ENCODE results near the gene BAD. TPM values are rescaled to one million over a fixed set of nuclear protein-coding genes. Genes with fewer than 3 reads are reported as not detected.

Gene BAD
- total RNA-seq, 4 donors from 2014 or later, result 93.9 to 154 (median 139) TPM

DNA sequence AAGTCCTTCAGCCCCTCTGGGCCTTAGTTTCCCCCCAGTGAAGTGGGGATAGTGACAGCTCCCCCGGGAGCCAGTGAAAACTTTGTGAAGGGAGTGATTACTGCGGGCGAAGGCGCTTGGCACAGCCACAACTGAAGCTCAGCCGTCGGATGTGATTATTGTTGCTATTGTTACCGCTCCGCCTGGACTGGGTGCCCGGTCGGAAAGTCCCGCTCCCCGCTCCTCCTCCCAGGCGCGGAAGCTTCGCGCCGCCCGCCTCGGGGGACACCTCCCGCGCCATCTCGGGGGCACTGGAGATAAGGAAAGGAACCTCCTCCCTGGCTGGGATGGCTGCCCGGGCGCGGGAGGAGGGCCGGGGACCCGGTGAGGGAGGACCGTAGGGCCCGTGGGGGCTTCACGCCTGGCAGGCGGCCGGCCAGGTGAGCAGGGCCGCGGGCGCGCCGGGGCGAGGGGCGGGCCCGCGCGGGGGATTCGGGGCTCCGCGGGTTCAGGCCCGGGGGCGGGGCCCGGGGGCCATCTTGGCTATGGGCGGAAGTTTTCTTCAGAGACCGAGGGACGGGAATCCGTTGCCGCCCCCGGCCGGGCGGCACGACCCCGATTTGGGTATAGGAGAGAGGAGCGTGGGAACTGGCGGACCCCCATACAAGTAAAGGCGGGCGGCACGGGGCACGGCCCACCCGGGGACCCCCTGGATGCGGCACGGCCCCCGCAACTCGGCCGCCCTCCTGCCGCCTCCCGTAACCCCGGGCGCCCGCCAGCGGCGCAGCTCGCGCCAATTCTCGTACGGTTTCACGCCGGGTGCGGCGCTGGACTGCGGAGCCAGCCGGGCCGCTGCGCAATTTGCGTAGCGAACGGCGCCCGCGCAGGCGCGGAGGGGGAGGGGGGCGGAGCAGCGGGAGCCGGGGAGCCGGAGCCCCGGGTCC, 758 bp upstream of the BAD start, which contains the start of gene GPR137:
Gene GPR137, plus strand, starts transcription at position 887 of the 923 bp plus-strand sequence. CDS start 677 bp downstream, outside the sequence.
- intact Hi-C loops (cut with DNase I; ENCODE audit: low total_unique reads) (no loop called here), in situ Hi-C loops (cut with MboI; ENCODE audit: low pct_ligation_motif_present in 1 of 4, low pct_unique_long_range_greater_than_20kb in 1 of 4, low sequenced_read_pairs in 3 of 4) (no loop called here)
- TF ChIP-seq POLR2A (IDR thresholded peaks at IDR 0.05), result peak; percentile 17
- TF ChIP-seq, protein P1, sequence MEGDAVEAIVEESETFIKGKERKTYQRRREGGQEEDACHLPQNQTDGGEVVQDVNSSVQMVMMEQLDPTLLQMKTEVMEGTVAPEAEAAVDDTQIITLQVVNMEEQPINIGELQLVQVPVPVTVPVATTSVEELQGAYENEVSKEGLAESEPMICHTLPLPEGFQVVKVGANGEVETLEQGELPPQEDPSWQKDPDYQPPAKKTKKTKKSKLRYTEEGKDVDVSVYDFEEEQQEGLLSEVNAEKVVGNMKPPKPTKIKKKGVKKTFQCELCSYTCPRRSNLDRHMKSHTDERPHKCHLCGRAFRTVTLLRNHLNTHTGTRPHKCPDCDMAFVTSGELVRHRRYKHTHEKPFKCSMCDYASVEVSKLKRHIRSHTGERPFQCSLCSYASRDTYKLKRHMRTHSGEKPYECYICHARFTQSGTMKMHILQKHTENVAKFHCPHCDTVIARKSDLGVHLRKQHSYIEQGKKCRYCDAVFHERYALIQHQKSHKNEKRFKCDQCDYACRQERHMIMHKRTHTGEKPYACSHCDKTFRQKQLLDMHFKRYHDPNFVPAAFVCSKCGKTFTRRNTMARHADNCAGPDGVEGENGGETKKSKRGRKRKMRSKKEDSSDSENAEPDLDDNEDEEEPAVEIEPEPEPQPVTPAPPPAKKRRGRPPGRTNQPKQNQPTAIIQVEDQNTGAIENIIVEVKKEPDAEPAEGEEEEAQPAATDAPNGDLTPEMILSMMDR (IDR thresholded peaks at IDR 0.05), result no peak
- no peak for TF ChIP-seq EP300 (IDR thresholded peaks at IDR 0.05; ENCODE audit: low read depth)
- TF ChIP-seq POLR2AphosphoS5 (IDR thresholded peaks at IDR 0.05), result peak in 2 of 3 donors; percentile 42 to 68
- WGBS, 2 donors (ENCODE audit: low coverage in 1 of 2), result 0% methylated on average over 53 of the region's 102 CpGs; no CpG with 5 or more reads in 1 of the 2 donors
- peaks cover 22 to 32% (median 26%) of the 10 kb centered on the region in 4 donors for H3K4me1 ChIP-seq
- no peaks in the 10 kb centered on the region for H3K9me3 ChIP-seq
- peaks cover 0 to 3% (median 0%) of the 10 kb centered on the region in 4 donors for H3K36me3 ChIP-seq
- peaks cover 9% of the 10 kb centered on the region for H3K27me3 ChIP-seq
- DNase-seq, result peak; percentile 91
- peak within 1 kb of the TSS; percentile 72 to 85 (median 78) for H3K4me3 ChIP-seq
- peak within 1 kb of the TSS; percentile 95 to 99 (median 97) for H3K27ac ChIP-seq

DNA sequence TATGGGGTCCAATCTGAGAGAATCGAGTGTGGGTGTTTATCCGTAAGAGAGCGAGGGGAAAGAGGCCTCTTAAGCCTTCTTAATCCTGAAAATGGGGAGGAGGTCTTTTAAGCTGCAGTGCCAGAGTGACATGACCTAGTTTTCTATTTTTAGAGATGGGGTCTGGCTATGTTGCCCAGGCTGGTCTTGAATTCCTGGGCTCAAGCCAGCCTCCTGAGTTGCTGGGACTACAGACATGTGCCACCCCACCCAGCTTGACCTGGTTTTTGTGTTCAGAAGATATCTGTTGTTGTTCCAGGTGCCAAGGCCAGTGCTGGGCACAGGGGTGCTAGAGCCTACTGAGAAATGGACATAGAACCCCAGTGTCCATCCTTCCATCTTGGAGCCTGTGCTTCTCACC, 1.4 kb downstream of the BAD start:
- Histone ChIP-seq H3K9me3 (no peaks in the 10 kb centered on the region), H3K4me1 (peaks cover 22 to 32% (median 26%) of the 10 kb centered on the region in 4 donors), H3K27me3 (no peaks in the 10 kb centered on the region), H3K4me3 (peak overlapping the region in 1 of 4 donors; percentile 74), H3K27ac (peak overlapping the region in 3 of 4 donors; percentile 96 to 99 (median 98)), H3K36me3 (peaks cover 0 to 11% (median 4%) of the 10 kb centered on the region in 4 donors)
- in situ Hi-C loops (cut with MboI; ENCODE audit: low pct_ligation_motif_present in 1 of 4, low pct_unique_long_range_greater_than_20kb in 1 of 4, low sequenced_read_pairs in 3 of 4) (no loop called here), intact Hi-C loops (cut with DNase I; ENCODE audit: low total_unique reads) (no loop called here)
- DNase-seq, result no peak
- TF ChIP-seq, protein P1 (IDR thresholded peaks at IDR 0.05), result no peak
- TF ChIP-seq POLR2AphosphoS5 (IDR thresholded peaks at IDR 0.05), result no peak
- no peak for TF ChIP-seq EP300 (IDR thresholded peaks at IDR 0.05; ENCODE audit: low read depth)
- TF ChIP-seq POLR2A (IDR thresholded peaks at IDR 0.05), result no peak
- 88% methylated on average over 3 of the region's 3 CpGs; no CpG with 5 or more reads in 1 of the 2 donors for WGBS, 2 donors (ENCODE audit: low coverage in 1 of 2)

- intact Hi-C loops (cut with DNase I; ENCODE audit: low total_unique reads), result no loop called here
These were observed 2.3 kb downstream of the BAD start for GRCh38 chr11:64281957-64282770.

More at GRCh38 chr11:64281957-64282770, 2.3 kb downstream of the BAD start:
- Histone ChIP-seq H3K36me3 (peaks cover 0 to 15% (median 4%) of the 10 kb centered on the region in 4 donors), H3K4me1 (peaks cover 22 to 38% (median 27%) of the 10 kb centered on the region in 4 donors), H3K27ac (no peak overlapping the region), H3K27me3 (no peaks in the 10 kb centered on the region), H3K9me3 (no peaks in the 10 kb centered on the region), H3K4me3 (no peak overlapping the region)
- TF ChIP-seq, protein P1 (IDR thresholded peaks at IDR 0.05), result no peak
- 89 to 92% methylated on average over 5 to 22 of the region's 22 CpGs for WGBS, 2 donors (ENCODE audit: low coverage in 1 of 2)
- in situ Hi-C loops (cut with MboI; ENCODE audit: low pct_ligation_motif_present in 1 of 4, low pct_unique_long_range_greater_than_20kb in 1 of 4, low sequenced_read_pairs in 3 of 4), result no loop called here
- no peak for DNase-seq

All from transverse colon (tissue), 4 donors.